Parathyroid adenoma (tissue), 2 donors: Measurements from ENCODE around the gene KRT82.

Experiments used
- H2AFZ ChIP-seq: fragments of 300-600 bp; sonication (generic); one replicate; pipeline ENCODE4 v1.7.0; 2017; ENCODE audit warnings: antibody characterized with exemption, mild to moderate bottlenecking
- H3K27ac ChIP-seq: fragments of 300-600 bp; sonication (generic); one replicate; pipeline ENCODE4 v1.7.0; 2017
- H3K27me3 ChIP-seq: fragments of 300-600 bp; sonication (generic); one replicate; pipeline ENCODE4 v1.7.0; 2017; ENCODE audit warnings: low read length; ENCODE audit not compliant: control insufficient read depth, insufficient read depth
- H3K36me3 ChIP-seq: fragments of 300-600 bp; sonication (generic); one replicate; pipeline ENCODE4 v1.7.0; 2017; ENCODE audit warnings: low read length; ENCODE audit not compliant: control insufficient read depth, insufficient read depth
- H3K4me1 ChIP-seq: fragments of 300-600 bp; sonication (generic); one replicate; pipeline ENCODE4 v1.7.0; 2017; ENCODE audit warnings: control low read depth
- H3K4me2 ChIP-seq: fragments of 300-600 bp; sonication (generic); one replicate; pipeline ENCODE4 v1.7.0; 2017; ENCODE audit warnings: low read length
- H3K4me3 ChIP-seq: fragments of 300-600 bp; sonication (generic); one replicate; pipeline ENCODE4 v1.7.0; 2017; ENCODE audit warnings: low read depth, low read length
- H3K79me2 ChIP-seq: fragments of 300-600 bp; sonication (generic); one replicate; pipeline ENCODE4 v1.7.0; 2017; ENCODE audit warnings: control low read depth
- H3K9ac ChIP-seq: fragments of 300-600 bp; sonication (generic); one replicate; pipeline ENCODE4 v1.7.0; 2017; ENCODE audit warnings: mild to moderate bottlenecking
- H3K9me3 ChIP-seq: fragments of 300-600 bp; sonication (generic); one replicate; pipeline ENCODE4 v1.7.0; 2017; ENCODE audit warnings: low read length; ENCODE audit not compliant: control insufficient read depth
- TF ChIP-seq, protein P1 (sequence below): fragments of 300-600 bp; sonication (generic); IDR thresholded peaks from one replicate; pipeline ENCODE4 v1.7.0; 2017; ENCODE audit warnings: antibody characterized with exemption, mild to moderate bottlenecking
- donor health status: primary hyperparathyroidism.

The KRT82 gene

DNA sequence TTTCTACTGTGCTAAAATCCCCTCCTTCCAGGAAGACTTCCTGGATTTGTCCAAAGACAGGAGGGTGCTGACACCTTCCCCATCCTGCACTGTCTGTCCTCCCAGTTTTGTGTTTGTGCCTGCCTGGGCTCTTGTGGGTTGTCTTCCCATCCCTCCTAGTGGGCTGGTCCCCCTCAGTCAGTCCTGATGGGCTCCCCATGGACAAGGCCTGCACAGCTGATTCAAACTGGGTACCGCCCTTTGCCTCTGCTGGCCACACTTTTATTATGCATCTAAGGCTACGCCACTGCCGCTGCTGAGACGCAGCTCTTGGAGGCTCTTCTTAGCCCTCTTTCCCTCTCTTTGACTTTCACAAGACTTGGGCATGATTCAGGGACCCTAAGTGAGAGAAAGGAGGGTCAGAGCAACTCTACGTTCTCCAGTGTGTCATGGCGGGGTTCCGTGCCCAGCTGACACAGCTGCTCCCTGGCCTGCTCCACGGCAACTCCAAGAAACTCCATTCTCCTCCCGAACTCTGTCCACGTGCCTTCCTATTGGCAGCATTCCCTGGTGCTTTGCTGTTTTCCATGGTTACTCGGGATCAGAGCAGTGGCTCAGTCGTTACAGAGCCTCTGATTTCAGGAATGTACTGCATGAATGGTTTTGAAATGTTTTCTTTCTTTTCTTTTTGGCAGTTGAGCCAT is 35.1 kb downstream of the KRT82 start:
- H3K4me3 ChIP-seq: no peak overlapping the region
- H2AFZ ChIP-seq: peak overlapping the region; percentile 81
- TF ChIP-seq, protein P1, sequence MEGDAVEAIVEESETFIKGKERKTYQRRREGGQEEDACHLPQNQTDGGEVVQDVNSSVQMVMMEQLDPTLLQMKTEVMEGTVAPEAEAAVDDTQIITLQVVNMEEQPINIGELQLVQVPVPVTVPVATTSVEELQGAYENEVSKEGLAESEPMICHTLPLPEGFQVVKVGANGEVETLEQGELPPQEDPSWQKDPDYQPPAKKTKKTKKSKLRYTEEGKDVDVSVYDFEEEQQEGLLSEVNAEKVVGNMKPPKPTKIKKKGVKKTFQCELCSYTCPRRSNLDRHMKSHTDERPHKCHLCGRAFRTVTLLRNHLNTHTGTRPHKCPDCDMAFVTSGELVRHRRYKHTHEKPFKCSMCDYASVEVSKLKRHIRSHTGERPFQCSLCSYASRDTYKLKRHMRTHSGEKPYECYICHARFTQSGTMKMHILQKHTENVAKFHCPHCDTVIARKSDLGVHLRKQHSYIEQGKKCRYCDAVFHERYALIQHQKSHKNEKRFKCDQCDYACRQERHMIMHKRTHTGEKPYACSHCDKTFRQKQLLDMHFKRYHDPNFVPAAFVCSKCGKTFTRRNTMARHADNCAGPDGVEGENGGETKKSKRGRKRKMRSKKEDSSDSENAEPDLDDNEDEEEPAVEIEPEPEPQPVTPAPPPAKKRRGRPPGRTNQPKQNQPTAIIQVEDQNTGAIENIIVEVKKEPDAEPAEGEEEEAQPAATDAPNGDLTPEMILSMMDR: no peak
- no peaks in the 10 kb centered on the region for H3K36me3 ChIP-seq
- H3K9me3 ChIP-seq: no peaks in the 10 kb centered on the region
- no peaks in the 10 kb centered on the region for H3K79me2 ChIP-seq
- peak overlapping the region; percentile 43 for H3K27ac ChIP-seq
- peaks cover 14% of the 10 kb centered on the region for H3K4me1 ChIP-seq
- H3K9ac ChIP-seq: no peak overlapping the region
- no peak overlapping the region for H3K4me2 ChIP-seq
- H3K27me3 ChIP-seq: no peaks in the 10 kb centered on the region

DNA sequence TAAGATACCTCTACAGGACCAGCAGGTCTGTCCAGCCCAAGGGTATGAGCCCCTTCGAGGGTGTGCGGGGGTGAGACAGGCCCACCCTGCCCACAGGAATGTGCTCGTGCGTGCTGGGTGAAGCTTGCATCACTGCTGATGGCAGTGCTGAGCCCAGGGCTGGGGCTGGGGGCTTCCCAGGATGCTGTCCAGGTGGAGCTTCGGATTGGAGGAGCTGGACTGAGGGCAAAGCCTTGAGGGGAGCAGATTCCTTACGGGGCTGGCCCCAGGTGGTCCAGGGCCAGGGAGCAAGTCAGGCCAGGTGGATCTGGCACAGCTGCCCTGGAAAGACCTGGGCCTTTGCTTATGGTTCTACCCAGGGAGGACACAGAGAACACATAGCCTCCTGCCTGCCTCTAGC is 36.3 kb downstream of the KRT82 start:
- H3K4me1 ChIP-seq: peaks cover 14% of the 10 kb centered on the region
- no peaks in the 10 kb centered on the region for H3K9me3 ChIP-seq
- H3K79me2 ChIP-seq: no peaks in the 10 kb centered on the region
- no peak overlapping the region for H2AFZ ChIP-seq
- no peaks in the 10 kb centered on the region for H3K36me3 ChIP-seq
- TF ChIP-seq, protein P1: no peak
- H3K27ac ChIP-seq: no peak overlapping the region
- no peak overlapping the region for H3K9ac ChIP-seq
- H3K4me3 ChIP-seq: no peak overlapping the region
- no peaks in the 10 kb centered on the region for H3K27me3 ChIP-seq
- H3K4me2 ChIP-seq: no peak overlapping the region

DNA sequence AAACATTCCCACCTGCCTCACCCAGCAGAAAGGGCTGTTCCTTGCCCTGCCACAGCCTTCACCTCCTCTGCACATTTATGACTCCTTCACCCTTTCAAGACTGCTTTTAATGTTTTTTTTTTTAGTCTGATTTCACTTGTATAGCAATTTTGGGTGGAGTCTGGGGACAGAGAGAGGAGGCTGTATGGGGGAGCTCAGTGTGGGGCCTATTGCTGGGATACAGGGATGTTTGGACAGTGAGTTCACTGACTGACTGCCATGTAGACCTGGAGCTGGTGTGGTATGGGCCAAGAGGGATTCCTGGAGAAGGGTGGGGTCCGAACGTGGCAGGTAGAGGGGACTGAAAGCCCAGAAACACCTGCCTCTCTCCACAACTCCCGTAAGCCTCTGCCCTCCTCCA is 36.9 kb downstream of the KRT82 start:
- Histone ChIP-seq H3K27ac (no peak overlapping the region), H3K36me3 (no peaks in the 10 kb centered on the region), H3K9me3 (no peaks in the 10 kb centered on the region), H3K4me1 (peaks cover 14% of the 10 kb centered on the region), H3K4me3 (no peak overlapping the region), H3K27me3 (no peaks in the 10 kb centered on the region), H3K9ac (no peak overlapping the region), H3K79me2 (no peaks in the 10 kb centered on the region), H2AFZ (no peak overlapping the region), H3K4me2 (no peak overlapping the region)
- TF ChIP-seq, protein P1: no peak

DNA sequence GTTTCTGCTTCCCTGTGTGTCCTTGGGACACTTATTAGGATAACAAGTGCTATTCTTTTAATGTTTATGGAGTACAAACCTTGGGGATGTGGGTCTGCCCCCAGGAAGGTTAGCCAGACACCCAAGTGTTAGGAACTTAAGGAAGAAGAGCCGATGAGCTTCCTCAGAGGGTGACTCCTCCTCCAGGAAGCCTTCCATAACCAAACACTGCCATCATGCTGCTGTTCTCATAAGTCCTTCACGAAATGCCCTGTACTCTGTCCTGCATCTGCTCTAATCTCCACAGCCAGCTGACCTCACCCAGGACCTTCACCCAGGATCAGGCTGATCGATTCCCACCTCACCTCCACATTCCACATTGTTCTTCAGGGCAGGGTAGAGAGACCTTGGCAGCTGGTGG is 37.6 kb downstream of the KRT82 start:
- H3K9ac ChIP-seq: no peak overlapping the region
- TF ChIP-seq, protein P1: no peak
- H2AFZ ChIP-seq: no peak overlapping the region
- no peaks in the 10 kb centered on the region for H3K79me2 ChIP-seq
- H3K27me3 ChIP-seq: no peaks in the 10 kb centered on the region
- H3K4me3 ChIP-seq: no peak overlapping the region
- H3K27ac ChIP-seq: no peak overlapping the region
- no peaks in the 10 kb centered on the region for H3K36me3 ChIP-seq
- H3K9me3 ChIP-seq: no peaks in the 10 kb centered on the region
- no peak overlapping the region for H3K4me2 ChIP-seq
- peaks cover 14% of the 10 kb centered on the region for H3K4me1 ChIP-seq

DNA sequence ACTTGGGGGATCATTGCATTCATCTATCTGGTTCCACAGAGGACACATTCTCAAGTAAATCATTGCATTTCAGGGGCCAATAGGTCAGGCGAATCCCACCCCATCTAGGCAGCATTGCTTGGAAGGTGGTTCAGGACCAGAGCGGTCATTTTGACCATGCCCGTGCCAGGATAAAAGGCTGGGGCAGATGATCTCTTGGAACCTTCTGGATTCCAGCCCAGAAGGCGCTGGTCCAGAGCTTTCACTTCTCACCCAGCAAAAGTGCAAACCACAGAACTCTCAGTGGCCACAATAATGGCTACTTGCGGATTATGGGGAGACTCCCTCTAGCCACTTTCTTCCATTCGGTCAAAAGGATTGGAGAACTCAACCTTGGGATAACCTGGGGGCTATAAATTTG is 38.3 kb downstream of the KRT82 start:
- no peaks in the 10 kb centered on the region for H3K27me3 ChIP-seq
- H3K27ac ChIP-seq: no peak overlapping the region
- H3K9me3 ChIP-seq: no peaks in the 10 kb centered on the region
- no peak overlapping the region for H3K4me3 ChIP-seq
- no peaks in the 10 kb centered on the region for H3K79me2 ChIP-seq
- H2AFZ ChIP-seq: no peak overlapping the region
- peaks cover 14% of the 10 kb centered on the region for H3K4me1 ChIP-seq
- H3K4me2 ChIP-seq: no peak overlapping the region
- no peaks in the 10 kb centered on the region for H3K36me3 ChIP-seq
- TF ChIP-seq, protein P1: no peak
- no peak overlapping the region for H3K9ac ChIP-seq
